ENCODE results near the gene FSCN2. TPM values are rescaled to one million over a fixed set of nuclear protein-coding genes. Genes with fewer than 3 reads are reported as not detected.

FSCN2 gene
- total RNA-seq, 2 experiments from 2014 or later, result 0.43 to 0.50 TPM

- Mint-ChIP-seq H3K9me3 (no peaks in the 10 kb centered on the region), H3K27me3 (peaks cover 16% of the 10 kb centered on the region), H3K4me3 (no peak overlapping the region), H3K36me3 (ENCODE audit: low read depth) (no peaks in the 10 kb centered on the region), H3K4me1 (peaks cover 6% of the 10 kb centered on the region), H3K27ac (no peak overlapping the region)
- POLR2A ChIA-PET, result interaction anchor here (0.9 kb wide), 1 partner anchor 12 kb away, joined by 3 read pairs; no protein-coding TSS in a partner anchor
- no peak for DNase-seq
- CTCF ChIA-PET, result interaction anchor here (1.5 kb wide), 1 partner anchor 14 kb away, joined by 3 read pairs; no protein-coding TSS in a partner anchor
Observed at GRCh38 chr17:81494626-81495377, 33.4 kb upstream of the FSCN2 start.

GRCh38 chr17:81498953-81499600 lies 29.1 kb upstream of the FSCN2 start:
- H3K27me3 Mint-ChIP-seq, result peaks cover 22% of the 10 kb centered on the region
- H3K4me3 Mint-ChIP-seq, result no peak overlapping the region
- POLR2A ChIA-PET, result interaction anchor here (0.6 kb wide), 1 partner anchor 762 kb away, joined by 3 read pairs; no protein-coding TSS in a partner anchor
- peaks cover 6% of the 10 kb centered on the region for H3K4me1 Mint-ChIP-seq
- no peaks in the 10 kb centered on the region for H3K36me3 Mint-ChIP-seq (ENCODE audit: low read depth)
- CTCF ChIA-PET, result interaction anchor here (0.6 to 1.1 kb wide), 2 partner anchors 10 to 102 kb away, joined by 3 to 4 read pairs; no protein-coding TSS in a partner anchor
- no peak for DNase-seq
- H3K27ac Mint-ChIP-seq, result no peak overlapping the region
- H3K9me3 Mint-ChIP-seq, result no peaks in the 10 kb centered on the region

- H3K9me3 Mint-ChIP-seq, result no peaks in the 10 kb centered on the region
- no peaks in the 10 kb centered on the region for H3K36me3 Mint-ChIP-seq (ENCODE audit: low read depth)
- H3K27ac Mint-ChIP-seq, result no peak overlapping the region
- no peak for DNase-seq
- ChIA-PET POLR2A (interaction anchor here (0.6 to 1.2 kb wide), 2 partner anchors 9 to 761 kb away, joined by 3 to 4 read pairs; no protein-coding TSS in a partner anchor), CTCF (no interaction called here)
- no peak overlapping the region for H3K4me3 Mint-ChIP-seq
- H3K4me1 Mint-ChIP-seq, result peaks cover 6% of the 10 kb centered on the region
- H3K27me3 Mint-ChIP-seq, result peaks cover 19% of the 10 kb centered on the region
Observed at GRCh38 chr17:81499601-81499970, 28.6 kb upstream of the FSCN2 start.

- H3K27me3 Mint-ChIP-seq, result peaks cover 19% of the 10 kb centered on the region
- H3K36me3 Mint-ChIP-seq (ENCODE audit: low read depth), result no peaks in the 10 kb centered on the region
- DNase-seq, result no peak
- H3K27ac Mint-ChIP-seq, result no peak overlapping the region
- ChIA-PET POLR2A (interaction anchor here (1.2 kb wide), 1 partner anchor 9 kb away, joined by 4 read pairs; no protein-coding TSS in a partner anchor), CTCF (no interaction called here)
- H3K4me1 Mint-ChIP-seq, result peaks cover 2% of the 10 kb centered on the region
- H3K4me3 Mint-ChIP-seq, result no peak overlapping the region
- H3K9me3 Mint-ChIP-seq, result no peaks in the 10 kb centered on the region
Observed at GRCh38 chr17:81500047-81500446, 28.1 kb upstream of the FSCN2 start.

GRCh38 chr17:81502471-81503017 lies 25.6 kb upstream of the FSCN2 start:
- Mint-ChIP-seq H3K4me1 (no peaks in the 10 kb centered on the region), H3K9me3 (no peaks in the 10 kb centered on the region), H3K36me3 (ENCODE audit: low read depth) (no peaks in the 10 kb centered on the region), H3K27me3 (peaks cover 18% of the 10 kb centered on the region), H3K4me3 (no peak overlapping the region), H3K27ac (no peak overlapping the region)
- POLR2A ChIA-PET, result no interaction called here
- CTCF ChIA-PET, result interaction anchor here (0.7 kb wide), 1 partner anchor 215 kb away, joined by 4 read pairs; no protein-coding TSS in a partner anchor
- no peak for DNase-seq

GRCh38 chr17:81503619-81504018 lies 24.6 kb upstream of the FSCN2 start:
- H3K36me3 Mint-ChIP-seq (ENCODE audit: low read depth), result peaks cover 7% of the 10 kb centered on the region
- ChIA-PET POLR2A (no interaction called here), CTCF (no interaction called here)
- H3K4me1 Mint-ChIP-seq, result peaks cover 9% of the 10 kb centered on the region
- H3K9me3 Mint-ChIP-seq, result no peaks in the 10 kb centered on the region
- no peak overlapping the region for H3K4me3 Mint-ChIP-seq
- no peak for DNase-seq
- no peak overlapping the region for H3K27ac Mint-ChIP-seq
- H3K27me3 Mint-ChIP-seq, result peaks cover 15% of the 10 kb centered on the region

GRCh38 chr17:81508639-81509206 lies 19.5 kb upstream of the FSCN2 start:
- H3K9me3 Mint-ChIP-seq, result no peaks in the 10 kb centered on the region
- peak overlapping the region; percentile 93 for H3K4me3 Mint-ChIP-seq
- peaks cover 22% of the 10 kb centered on the region for H3K4me1 Mint-ChIP-seq
- peaks cover 3% of the 10 kb centered on the region for H3K27me3 Mint-ChIP-seq
- ChIA-PET POLR2A (interaction anchor here (0.5 to 4.2 kb wide), 13 partner anchors 9 to 1254 kb away, joined by 3 to 24 read pairs (median 4); partner anchors contain the start of genes FAAP100 and SLC38A10), CTCF (interaction anchor here (0.7 to 1.1 kb wide), 2 partner anchors 13 to 97 kb away, joined by 3 read pairs; no protein-coding TSS in a partner anchor)
- H3K27ac Mint-ChIP-seq, result peak overlapping the region; percentile 86
- peaks cover 44% of the 10 kb centered on the region for H3K36me3 Mint-ChIP-seq (ENCODE audit: low read depth)
- DNase-seq, result no peak

- H3K4me3 Mint-ChIP-seq, result peak overlapping the region; percentile 93
- H3K36me3 Mint-ChIP-seq (ENCODE audit: low read depth), result peaks cover 44% of the 10 kb centered on the region
- CTCF ChIA-PET, result no interaction called here
- H3K27me3 Mint-ChIP-seq, result peaks cover 3% of the 10 kb centered on the region
- POLR2A ChIA-PET, result interaction anchor here (0.5 to 4.2 kb wide), 12 partner anchors 9 to 1253 kb away, joined by 3 to 24 read pairs (median 4); partner anchors contain the start of genes FAAP100 and SLC38A10
- peaks cover 22% of the 10 kb centered on the region for H3K4me1 Mint-ChIP-seq
- DNase-seq, result no peak
- H3K9me3 Mint-ChIP-seq, result no peaks in the 10 kb centered on the region
- peak overlapping the region; percentile 86 for H3K27ac Mint-ChIP-seq
Observed at GRCh38 chr17:81509207-81509971, 18.8 kb upstream of the FSCN2 start.

GRCh38 chr17:81509972-81510784 lies 18.0 kb upstream of the FSCN2 start:
- H3K9me3 Mint-ChIP-seq, result no peaks in the 10 kb centered on the region
- peak overlapping the region; percentile 86 for H3K27ac Mint-ChIP-seq
- peaks cover 24% of the 10 kb centered on the region for H3K4me1 Mint-ChIP-seq
- peak overlapping the region; percentile 93 for H3K4me3 Mint-ChIP-seq
- H3K36me3 Mint-ChIP-seq (ENCODE audit: low read depth), result peaks cover 46% of the 10 kb centered on the region
- no peak for DNase-seq
- ChIA-PET CTCF (no interaction called here), POLR2A (interaction anchor here (0.8 to 4.2 kb wide), 7 partner anchors 9 to 275 kb away, joined by 3 to 24 read pairs (median 4); partner anchors contain the start of gene FAAP100)
- no peaks in the 10 kb centered on the region for H3K27me3 Mint-ChIP-seq

GRCh38 chr17:81510785-81511553 lies 17.2 kb upstream of the FSCN2 start:
- Mint-ChIP-seq H3K4me3 (peak overlapping the region; percentile 93), H3K4me1 (peaks cover 30% of the 10 kb centered on the region), H3K27me3 (no peaks in the 10 kb centered on the region), H3K9me3 (no peaks in the 10 kb centered on the region), H3K36me3 (ENCODE audit: low read depth) (peaks cover 49% of the 10 kb centered on the region), H3K27ac (peak overlapping the region; percentile 86)
- POLR2A ChIA-PET, result interaction anchor here (0.8 to 4.2 kb wide), 8 partner anchors 8 to 360 kb away, joined by 3 to 24 read pairs (median 7); partner anchors contain the start of genes FAAP100, MRPL12 and SLC38A10
- CTCF ChIA-PET, result no interaction called here
- DNase-seq, result peak; percentile 66

GRCh38 chr17:81511554-81511803 lies 16.7 kb upstream of the FSCN2 start:
- Mint-ChIP-seq H3K4me3 (peak overlapping the region; percentile 93), H3K27me3 (no peaks in the 10 kb centered on the region), H3K36me3 (ENCODE audit: low read depth) (peaks cover 49% of the 10 kb centered on the region), H3K27ac (peak overlapping the region; percentile 86), H3K9me3 (no peaks in the 10 kb centered on the region), H3K4me1 (peaks cover 35% of the 10 kb centered on the region)
- DNase-seq, result no peak
- POLR2A ChIA-PET, result interaction anchor here (1.0 to 4.2 kb wide), 7 partner anchors 27 to 359 kb away, joined by 3 to 24 read pairs (median 7); partner anchors contain the start of genes FAAP100, MRPL12, NDUFAF8 and SLC38A10
- CTCF ChIA-PET, result no interaction called here
